AG04450 (cell line): Measurements from ENCODE around the gene ULBP2. TPM values are rescaled to one million over a fixed set of nuclear protein-coding genes. Genes with fewer than 3 reads are reported as not detected.
"Not testable (repeated sequence)": the region's sequence is repeated elsewhere in the genome, so short reads cannot be mapped to it uniquely, and the experiment has no call there.

Experiments used
- CTCF ChIA-PET: fragments of 300-600, 350-600 bp; formaldehyde crosslinking; extraction: SDS; loops from one replicate; lab custom pipeline; 2022; ENCODE audit warnings: antibody characterized with exemption, inconsistent platforms; lab: Charles Lee
- POLR2A ChIA-PET: fragments of 350-600 bp; formaldehyde crosslinking; extraction: SDS; loops from one replicate; lab custom pipeline; 2021; ENCODE audit warnings: antibody characterized with exemption, inconsistent platforms; lab: Yijun Ruan, JAX
- DNase-seq: peaks from one replicate; pipeline ENCODE4 v3.0.0-alpha.2; 2011; ENCODE audit warnings: low read depth, low spot score
- H3K27ac ChIP-seq: one replicate; pipeline ENCODE4 v1.5.1; 2012; ENCODE audit warnings: low read depth, low read length, control low read depth
- H3K27me3 ChIP-seq: one replicate; pipeline ENCODE4 v1.6.0; 2012; ENCODE audit warnings: low read length; ENCODE audit not compliant: control insufficient read depth, insufficient read depth
- H3K4me3 ChIP-seq: 2 replicates; pipeline ENCODE4 v1.5.1; 2011; ENCODE audit warnings: mild to moderate bottlenecking, low read depth, low read length, control low read depth
- H3K9me3 ChIP-seq: 2 replicates; pipeline ENCODE4 v1.5.1; 2012; ENCODE audit warnings: low read length; ENCODE audit not compliant: control insufficient read depth, insufficient read depth
- polyA plus RNA-seq: library from polyadenylated mRNA; depleted of rRNA; stranded (reverse); fragments of >200 nt; gene quantifications from 2 replicates; pipeline ENCODE4 v1.2.3, GENCODE V29; 2011
- TF ChIP-seq, protein P1 (sequence below): IDR thresholded peaks from 2 replicates; pipeline ENCODE4 v1.5.1; 2011; ENCODE audit warnings: low read depth, low read length, control low read depth, inconsistent platforms

ULBP2 gene
- polyA plus RNA-seq, 1 experiment: 7.9 TPM

DNA sequence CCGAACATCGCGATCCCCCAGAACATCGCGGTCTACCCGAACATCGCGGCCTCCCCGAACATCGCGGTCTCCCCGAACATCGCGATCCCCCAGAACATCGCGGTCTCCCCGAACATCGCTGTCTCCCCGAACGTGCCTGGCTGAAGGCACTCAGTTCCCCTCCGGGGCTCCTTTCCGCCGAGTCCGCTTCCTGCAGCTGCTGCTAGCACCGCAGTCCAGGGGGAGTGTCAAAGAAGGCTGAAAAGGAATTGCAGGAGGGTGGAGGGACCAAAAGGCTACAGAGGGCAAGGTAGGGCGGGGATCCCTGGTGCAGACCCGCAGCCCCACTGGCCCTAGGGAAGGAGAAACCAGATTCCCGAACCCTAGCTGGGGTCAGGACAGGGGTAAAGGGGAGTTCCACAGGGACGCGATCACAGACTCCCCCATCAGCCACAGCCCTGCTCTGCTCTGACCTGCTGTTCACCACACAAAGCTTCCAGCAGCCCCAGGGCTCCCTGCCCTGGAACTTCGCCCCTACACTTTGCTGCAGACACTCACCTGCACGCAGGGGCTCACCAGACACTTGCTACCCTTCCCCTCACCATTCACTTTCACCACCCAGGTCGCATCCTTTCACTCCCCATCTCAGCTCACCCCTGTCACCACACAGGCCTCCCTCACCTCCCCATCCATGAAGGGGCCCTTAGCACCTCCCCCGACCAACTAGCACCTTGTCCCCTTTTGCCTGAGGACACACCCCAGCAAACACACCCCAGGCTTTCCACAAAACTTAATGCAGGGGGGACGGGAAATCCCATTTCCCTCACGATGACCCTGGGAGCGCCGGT is 23.6 kb downstream of the ULBP2 start:
- ChIA-PET CTCF (no interaction called here), POLR2A (no interaction called here)
- TF ChIP-seq, protein P1, sequence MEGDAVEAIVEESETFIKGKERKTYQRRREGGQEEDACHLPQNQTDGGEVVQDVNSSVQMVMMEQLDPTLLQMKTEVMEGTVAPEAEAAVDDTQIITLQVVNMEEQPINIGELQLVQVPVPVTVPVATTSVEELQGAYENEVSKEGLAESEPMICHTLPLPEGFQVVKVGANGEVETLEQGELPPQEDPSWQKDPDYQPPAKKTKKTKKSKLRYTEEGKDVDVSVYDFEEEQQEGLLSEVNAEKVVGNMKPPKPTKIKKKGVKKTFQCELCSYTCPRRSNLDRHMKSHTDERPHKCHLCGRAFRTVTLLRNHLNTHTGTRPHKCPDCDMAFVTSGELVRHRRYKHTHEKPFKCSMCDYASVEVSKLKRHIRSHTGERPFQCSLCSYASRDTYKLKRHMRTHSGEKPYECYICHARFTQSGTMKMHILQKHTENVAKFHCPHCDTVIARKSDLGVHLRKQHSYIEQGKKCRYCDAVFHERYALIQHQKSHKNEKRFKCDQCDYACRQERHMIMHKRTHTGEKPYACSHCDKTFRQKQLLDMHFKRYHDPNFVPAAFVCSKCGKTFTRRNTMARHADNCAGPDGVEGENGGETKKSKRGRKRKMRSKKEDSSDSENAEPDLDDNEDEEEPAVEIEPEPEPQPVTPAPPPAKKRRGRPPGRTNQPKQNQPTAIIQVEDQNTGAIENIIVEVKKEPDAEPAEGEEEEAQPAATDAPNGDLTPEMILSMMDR: no peak
- peaks cover 48% of the 10 kb centered on the region for H3K27me3 ChIP-seq
- no peak for DNase-seq
- peak overlapping the region; percentile 64 for H3K4me3 ChIP-seq
- no peaks in the 10 kb centered on the region; the same call in 1 of the 2 replicates for H3K9me3 ChIP-seq
- H3K27ac ChIP-seq: no peak overlapping the region

DNA sequence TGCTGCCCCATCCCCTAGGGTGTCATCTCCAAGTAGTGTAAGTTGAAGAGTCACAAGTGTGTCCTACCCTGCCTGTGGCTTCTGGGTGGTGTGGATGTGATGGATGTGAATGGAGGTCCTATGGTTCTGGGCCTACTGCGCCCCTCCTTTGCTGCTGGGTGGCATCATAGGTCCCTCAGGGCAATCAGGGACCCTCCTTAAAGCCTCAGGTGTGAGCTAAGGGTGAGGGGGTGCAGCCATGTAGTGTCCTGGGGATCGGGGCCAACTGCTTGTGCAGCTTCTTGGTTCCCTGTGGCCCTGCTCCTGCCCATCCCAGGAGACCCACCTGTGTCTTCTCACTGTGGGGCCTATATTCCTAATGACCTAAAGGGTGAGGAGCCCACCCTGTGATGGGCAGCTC is 24.5 kb downstream of the ULBP2 start:
- peaks cover 47% of the 10 kb centered on the region for H3K27me3 ChIP-seq
- DNase-seq, H3K4me3 ChIP-seq, H3K27ac ChIP-seq, H3K9me3 ChIP-seq, CTCF ChIA-PET, POLR2A ChIA-PET: not testable (repeated sequence)

DNA sequence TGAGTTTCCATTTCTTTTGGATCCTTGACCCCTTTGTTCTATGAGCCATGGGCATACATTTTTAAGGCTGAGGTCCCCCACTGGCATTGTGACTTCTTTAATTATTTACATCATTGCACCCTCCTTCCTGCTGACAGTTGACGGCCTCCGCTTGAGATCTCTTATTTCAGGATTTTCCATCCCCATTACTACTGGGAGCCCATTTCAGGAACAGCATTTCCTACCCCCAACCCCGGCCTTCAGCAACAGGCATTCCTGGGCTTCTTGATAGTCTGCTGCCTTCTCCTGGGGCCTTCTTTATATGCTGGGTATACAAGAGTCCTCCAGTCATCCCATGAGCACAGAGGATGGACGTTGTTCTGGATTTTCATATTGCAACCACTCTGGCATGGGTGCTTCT is 25.8 kb downstream of the ULBP2 start:
- no peak overlapping the region for H3K4me3 ChIP-seq
- TF ChIP-seq, protein P1: no peak
- no peak overlapping the region for H3K27ac ChIP-seq
- peaks cover 47% of the 10 kb centered on the region for H3K27me3 ChIP-seq
- DNase-seq: no peak
- ChIA-PET CTCF (no interaction called here), POLR2A (no interaction called here)
- H3K9me3 ChIP-seq: no peaks in the 10 kb centered on the region; the same call in 1 of the 2 replicates

DNA sequence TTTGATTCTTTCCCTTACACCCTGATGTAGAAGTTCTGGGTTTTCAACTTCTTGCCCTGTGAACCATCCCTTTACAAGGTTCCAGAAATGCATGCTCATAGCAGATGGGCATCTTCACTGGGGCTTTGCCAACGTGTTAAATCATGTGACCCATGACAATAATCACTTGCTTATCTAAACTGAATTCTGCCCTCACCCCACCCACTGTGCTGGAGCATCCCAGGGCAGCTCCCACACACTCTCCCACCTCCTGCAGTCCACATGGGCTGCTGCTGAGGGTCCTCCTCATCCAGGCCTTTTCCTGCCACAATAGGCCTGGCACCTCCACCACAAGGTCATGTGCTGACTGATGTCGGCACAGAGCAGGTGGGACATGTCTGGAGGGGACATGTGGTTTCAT is 26.2 kb downstream of the ULBP2 start:
- POLR2A ChIA-PET, H3K27ac ChIP-seq, CTCF ChIA-PET, H3K9me3 ChIP-seq, H3K4me3 ChIP-seq, DNase-seq: not testable (repeated sequence)
- peaks cover 49% of the 10 kb centered on the region for H3K27me3 ChIP-seq

DNA sequence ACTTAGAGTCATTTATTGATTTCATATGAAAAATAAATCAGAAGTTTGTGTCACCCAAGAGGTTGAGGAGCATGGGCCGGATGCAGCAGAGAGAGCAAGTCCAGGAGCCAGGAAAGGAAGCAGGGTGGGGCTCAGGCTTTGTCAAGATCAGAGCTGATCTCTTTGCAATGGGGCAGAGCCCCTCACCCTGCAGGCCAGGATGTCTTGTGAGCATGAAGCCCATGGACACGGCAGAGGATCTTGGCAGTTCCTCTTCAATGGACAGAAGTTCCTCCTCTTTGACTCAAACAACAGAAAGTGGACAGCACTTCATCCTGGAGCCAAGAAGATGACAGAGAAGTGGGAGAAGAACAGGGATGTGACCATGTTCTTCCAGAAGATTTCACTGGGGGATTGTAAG is 27.1 kb downstream of the ULBP2 start:
- DNase-seq, H3K9me3 ChIP-seq, H3K27ac ChIP-seq, H3K4me3 ChIP-seq, CTCF ChIA-PET, POLR2A ChIA-PET: not testable (repeated sequence)
- peaks cover 50% of the 10 kb centered on the region for H3K27me3 ChIP-seq

DNA sequence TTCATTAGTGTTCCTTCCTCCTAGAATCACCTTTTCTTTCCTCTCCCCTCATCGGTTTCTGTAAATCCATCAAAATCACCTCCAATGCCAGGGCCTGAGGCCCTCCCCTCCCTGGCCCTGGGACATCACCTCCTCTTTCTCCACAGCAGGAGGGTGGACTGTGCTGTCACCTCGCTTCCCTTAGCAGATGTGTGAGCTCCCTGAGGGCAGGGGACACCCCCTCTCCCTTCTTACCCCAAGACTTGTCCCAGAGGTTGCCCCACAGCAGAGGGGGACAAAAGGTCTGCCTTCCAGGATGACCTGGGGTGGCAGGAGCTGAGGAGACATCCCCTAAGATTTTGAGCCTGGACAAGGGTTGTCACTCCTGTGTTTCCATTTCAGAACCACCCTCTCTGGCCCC is 27.8 kb downstream of the ULBP2 start:
- Histone ChIP-seq H3K9me3 (no peaks in the 10 kb centered on the region; the same call in 1 of the 2 replicates), H3K27ac (no peak overlapping the region), H3K4me3 (no peak overlapping the region), H3K27me3 (peaks cover 46% of the 10 kb centered on the region)
- CTCF ChIA-PET: no interaction called here
- DNase-seq: no peak
- POLR2A ChIA-PET: no interaction called here
- TF ChIP-seq, protein P1: no peak

DNA sequence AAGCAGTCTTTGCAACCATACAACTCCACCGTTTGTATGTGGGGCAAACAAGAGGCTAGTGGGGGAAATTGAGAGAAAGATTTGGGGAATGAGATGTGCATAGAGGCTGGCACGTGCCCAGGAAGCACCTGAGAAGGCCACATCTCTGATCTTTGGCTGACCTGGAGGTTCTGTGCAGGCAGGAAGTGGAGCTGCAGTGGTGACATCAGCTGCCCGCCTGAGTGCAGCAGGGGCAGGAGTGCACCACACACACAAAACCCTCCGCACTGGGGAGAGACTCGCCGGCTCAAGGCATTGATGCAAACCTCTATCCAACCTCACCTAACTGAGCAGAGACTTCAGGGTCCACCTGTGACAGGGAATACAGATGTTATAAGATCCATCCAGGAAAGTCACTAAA is 32.6 kb downstream of the ULBP2 start:
- H3K9me3 ChIP-seq, H3K4me3 ChIP-seq, H3K27ac ChIP-seq, POLR2A ChIA-PET, DNase-seq: not testable (repeated sequence)
- CTCF ChIA-PET: interaction anchor here (1.2 kb wide), 1 partner anchor 11 kb away, joined by 3 read pairs; the partner anchor contains the start of gene ULBP1
- H3K27me3 ChIP-seq: peaks cover 49% of the 10 kb centered on the region
